Chondrocyte (in vitro differentiated cells): ENCODE results near the gene GFOD2. TPM values are rescaled to one million over a fixed set of nuclear protein-coding genes. Genes with fewer than 3 reads are reported as not detected.

Experiments used
- DNase-seq: peaks from one replicate; pipeline ENCODE4 v3.0.0; 2021; ENCODE audit warnings: mixed read lengths, low spot score
- H3K27ac Mint-ChIP-seq: one replicate; pipeline ENCODE4 v1.8.0; 2021; ENCODE audit warnings: mild to moderate bottlenecking, moderate library complexity, mixed read lengths; ENCODE audit not compliant: unreplicated experiment
- H3K27me3 Mint-ChIP-seq: 2 replicates; pipeline ENCODE4 v1.8.0; 2021; ENCODE audit warnings: low read depth, mixed read lengths
- H3K36me3 Mint-ChIP-seq: 2 replicates; pipeline ENCODE4 v1.8.0; 2021; ENCODE audit warnings: low read depth, mixed read lengths
- H3K4me1 Mint-ChIP-seq: 2 replicates; pipeline ENCODE4 v1.8.0; 2021; ENCODE audit warnings: low read depth, mild to moderate bottlenecking, mixed read lengths
- H3K4me3 Mint-ChIP-seq: one replicate; pipeline ENCODE4 v1.8.0; 2021; ENCODE audit warnings: mild to moderate bottlenecking, moderate library complexity, mixed read lengths; ENCODE audit not compliant: unreplicated experiment
- H3K9me3 Mint-ChIP-seq: 2 replicates; pipeline ENCODE4 v1.8.0; 2021; ENCODE audit warnings: low read depth, mixed read lengths
- CTCF ChIP-seq: fragments of 200-600 bp; sonication (generic); IDR thresholded peaks from 2 replicates; pipeline ENCODE4 v1.5.0; 2021; ENCODE audit warnings: antibody characterized with exemption, mild to moderate bottlenecking, moderate library complexity
- total RNA-seq: library from RNA; stranded (reverse); gene quantifications from 3 replicates; pipeline ENCODE4 v1.2.1, GENCODE V29; 2021

The GFOD2 gene
- total RNA-seq, 1 donor from 2014 or later: 16.3 TPM

GRCh38 chr16:67658849-67659674 lies 60.1 kb downstream of the GFOD2 start:
- Mint-ChIP-seq H3K36me3 (no peaks in the 10 kb centered on the region), H3K4me1 (peaks cover 17% of the 10 kb centered on the region), H3K27ac (no peak overlapping the region), H3K4me3 (peak overlapping the region; percentile 87), H3K27me3 (peaks cover 3% of the 10 kb centered on the region), H3K9me3 (no peaks in the 10 kb centered on the region)
- peak; percentile 38 for DNase-seq
- no peak for TF ChIP-seq CTCF

GRCh38 chr16:67657751-67658518 lies 61.2 kb downstream of the GFOD2 start:
- no peak overlapping the region for H3K4me3 Mint-ChIP-seq

GRCh38 chr16:67657017-67657608 lies 62.0 kb downstream of the GFOD2 start:
- Mint-ChIP-seq H3K27me3 (peaks cover 5% of the 10 kb centered on the region), H3K27ac (no peak overlapping the region), H3K9me3 (no peaks in the 10 kb centered on the region), H3K4me1 (peaks cover 20% of the 10 kb centered on the region), H3K36me3 (no peaks in the 10 kb centered on the region), H3K4me3 (no peak overlapping the region)
- DNase-seq: no peak
- TF ChIP-seq CTCF: no peak

More at GRCh38 chr16:67657751-67658518, 61.2 kb downstream of the GFOD2 start:
- H3K27ac Mint-ChIP-seq: no peak overlapping the region
- H3K36me3 Mint-ChIP-seq: no peaks in the 10 kb centered on the region
- peaks cover 5% of the 10 kb centered on the region for H3K27me3 Mint-ChIP-seq
- DNase-seq: no peak
- peaks cover 20% of the 10 kb centered on the region for H3K4me1 Mint-ChIP-seq
- TF ChIP-seq CTCF: no peak
- H3K9me3 Mint-ChIP-seq: no peaks in the 10 kb centered on the region

- H3K4me3 Mint-ChIP-seq: no peak overlapping the region
- H3K9me3 Mint-ChIP-seq: no peaks in the 10 kb centered on the region
- peaks cover 21% of the 10 kb centered on the region for H3K4me1 Mint-ChIP-seq
- no peak overlapping the region for H3K27ac Mint-ChIP-seq
- H3K27me3 Mint-ChIP-seq: peaks cover 7% of the 10 kb centered on the region
- H3K36me3 Mint-ChIP-seq: no peaks in the 10 kb centered on the region
- no peak for DNase-seq
- no peak for TF ChIP-seq CTCF
These were observed 62.6 kb downstream of the GFOD2 start for GRCh38 chr16:67656344-67657016.

- H3K9me3 Mint-ChIP-seq: no peaks in the 10 kb centered on the region
- peaks cover 16% of the 10 kb centered on the region for H3K4me1 Mint-ChIP-seq
- no peak for DNase-seq
- H3K27me3 Mint-ChIP-seq: peaks cover 9% of the 10 kb centered on the region
- no peaks in the 10 kb centered on the region for H3K36me3 Mint-ChIP-seq
- H3K27ac Mint-ChIP-seq: no peak overlapping the region
- peak overlapping the region; percentile 6 for H3K4me3 Mint-ChIP-seq
- TF ChIP-seq CTCF: no peak
These were observed 63.8 kb downstream of the GFOD2 start for GRCh38 chr16:67655363-67655762.
